Keratinocyte (primary cell): ENCODE results near the gene ZNF646. TPM values are rescaled to one million over a fixed set of nuclear protein-coding genes. Genes with fewer than 3 reads are reported as not detected.

Experiments
- DNase-seq: peaks from one replicate; pipeline ENCODE4 v3.0.0-alpha.2; 2011; ENCODE audit warnings: low read depth, missing footprints, low spot score
- FAIRE-seq: peaks from 2 replicates; lab custom pipeline; 2011; peaks lifted over from hg19 to GRCh38; lab: Jason Lieb, UNC
- H2AFZ ChIP-seq: 2 replicates; pipeline ENCODE4 v1.6.0; 2012; ENCODE audit warnings: low read length, control low read depth, inconsistent platforms; ENCODE audit not compliant: control insufficient read depth
- H3K27ac ChIP-seq: 2 replicates; pipeline ENCODE4 v1.5.1; 2011; ENCODE audit warnings: low read length; ENCODE audit not compliant: control insufficient read depth, insufficient read depth
- H3K27me3 ChIP-seq: 3 replicates; pipeline ENCODE4 v1.6.0; 2011; ENCODE audit warnings: low read length; ENCODE audit not compliant: control insufficient read depth, insufficient read depth; ENCODE audit errors: extremely low read depth
- H3K36me3 ChIP-seq, 2 experiments: 2 replicates in 1 of 2; 3 replicates in 1 of 2; pipeline ENCODE4 v1.5.1; 2011; ENCODE audit warnings: low read length in 2 of 2, mild to moderate bottlenecking in 1 of 2; ENCODE audit not compliant: control insufficient read depth in 2 of 2, insufficient read depth in 2 of 2; ENCODE audit errors: extremely low read depth in 1 of 2
- H3K4me1 ChIP-seq: 3 replicates; pipeline ENCODE4 v1.5.1; 2011; ENCODE audit warnings: low read length; ENCODE audit not compliant: control insufficient read depth, insufficient read depth; ENCODE audit errors: extremely low read depth
- H3K4me2 ChIP-seq: 3 replicates; pipeline ENCODE4 v1.6.0; 2011; ENCODE audit warnings: low read depth, low read length; ENCODE audit not compliant: control insufficient read depth, insufficient read depth; ENCODE audit errors: extremely low read depth
- H3K4me3 ChIP-seq, 3 experiments: fragments of 200-600 bp in 1 of 3; sonication (generic) in 1 of 3; 2 replicates in 2 of 3; 3 replicates in 1 of 3; pipeline ENCODE4 v1.5.1; 2011 to 2016; ENCODE audit warnings: low read length in 3 of 3, mild to moderate bottlenecking in 3 of 3, control low read depth in 2 of 3, inconsistent platforms in 1 of 3, low read depth in 1 of 3, mixed read lengths in 1 of 3, mixed run types in 1 of 3, moderate library complexity in 1 of 3; ENCODE audit not compliant: control insufficient read depth in 2 of 3, insufficient read depth in 2 of 3; ENCODE audit errors: extremely low read depth in 1 of 3
- H3K79me2 ChIP-seq: 2 replicates; pipeline ENCODE4 v1.6.0; 2012; ENCODE audit warnings: low read length; ENCODE audit not compliant: control insufficient read depth, insufficient read depth
- H3K9ac ChIP-seq: 3 replicates; pipeline ENCODE4 v1.6.0; 2011; ENCODE audit warnings: low read length; ENCODE audit not compliant: control insufficient read depth, insufficient read depth; ENCODE audit errors: extremely low read depth
- H3K9me1 ChIP-seq: 3 replicates; pipeline ENCODE4 v1.6.0; 2011; ENCODE audit warnings: low read length; ENCODE audit not compliant: control insufficient read depth, insufficient read depth; ENCODE audit errors: extremely low read depth
- H3K9me3 ChIP-seq: 2 replicates; pipeline ENCODE4 v1.5.1; 2012; ENCODE audit warnings: low read depth, low read length; ENCODE audit not compliant: control insufficient read depth
- H4K20me1 ChIP-seq: 3 replicates; pipeline ENCODE4 v1.6.0; 2011; ENCODE audit warnings: low read length; ENCODE audit not compliant: control insufficient read depth, insufficient read depth; ENCODE audit errors: extremely low read depth
- EZH2 ChIP-seq: IDR thresholded peaks from one replicate; pipeline ENCODE4 v1.6.1; 2012; ENCODE audit warnings: inconsistent platforms, mild to moderate bottlenecking, low read length, moderate library complexity
- dilution Hi-C: fragments of 300-500 bp; cut with MboI; formaldehyde crosslinking; loops from one replicate; pipeline ENCODE4 v1.7.0; 2020; ENCODE audit warnings: low sequenced_read_pairs; ENCODE audit not compliant: extremely low pct_ligation_motif_present
- polyA plus RNA-seq, 5 experiments: library from polyadenylated mRNA; depleted of rRNA in 3 of 5; stranded (reverse) in 3 of 5; stranded (forward) in 1 of 5; unstranded in 1 of 5; fragments of >200 nt; gene quantifications; 1 replicate in 1 of 5; 2 replicates in 3 of 5; 3 replicates in 1 of 5; pipeline versions ENCODE4 v1.2.1 to v1.2.3, GENCODE V29; 2011 to 2012; ENCODE audit warnings: missing spikeins in 2 of 5, low read depth in 1 of 5, low replicate concordance in 1 of 5
- TF ChIP-seq, protein P1 (sequence below), 3 experiments: IDR thresholded peaks in 1 of 3; conservative IDR thresholded peaks in 1 of 3; optimal IDR thresholded peaks in 1 of 3; 2 replicates in 2 of 3; 3 replicates in 1 of 3; pipeline versions ENCODE3 to v1.5.1; 2011; ENCODE audit warnings: low read length in 3 of 3, mild to moderate bottlenecking in 3 of 3, moderate library complexity in 2 of 3, control low read depth in 1 of 3, inconsistent platforms in 1 of 3; ENCODE audit not compliant: insufficient read depth in 2 of 3; ENCODE audit errors: extremely low read depth in 1 of 3

ZNF646 gene
- polyA plus RNA-seq, 1 donor (not counting 4 experiments of a cell fraction or from before 2014, with no cell fraction given), result 2.5 TPM

DNA sequence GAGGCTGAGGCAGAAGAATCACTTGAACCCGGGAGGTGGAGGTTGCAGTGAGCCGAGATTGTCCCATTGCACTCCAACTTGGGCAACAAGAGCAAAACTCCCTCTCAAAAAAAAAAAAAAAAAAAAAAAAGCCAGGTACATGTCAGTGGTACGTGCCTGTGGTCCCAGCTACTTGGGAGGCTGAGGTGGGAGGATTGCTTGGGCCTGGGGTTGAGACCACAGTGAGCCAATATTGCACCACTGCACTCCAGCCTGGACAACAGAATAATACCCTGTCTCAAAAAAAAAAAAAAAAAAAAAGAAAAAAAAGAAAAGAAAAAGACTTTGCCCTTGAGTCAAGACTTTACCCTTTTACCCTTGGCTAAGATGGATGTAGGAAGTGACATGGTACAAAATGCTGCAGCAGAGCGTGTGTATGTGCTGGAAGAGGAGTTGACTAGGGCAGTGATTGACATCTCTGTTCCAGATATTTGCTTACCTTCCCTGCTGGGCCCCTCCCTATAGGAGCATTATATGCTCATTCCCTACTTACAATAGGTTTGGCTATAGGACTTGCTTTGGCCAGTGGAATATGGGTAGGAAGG is 30.2 kb upstream of the ZNF646 start:
- TF ChIP-seq EZH2, result no peak
- TF ChIP-seq, protein P1, sequence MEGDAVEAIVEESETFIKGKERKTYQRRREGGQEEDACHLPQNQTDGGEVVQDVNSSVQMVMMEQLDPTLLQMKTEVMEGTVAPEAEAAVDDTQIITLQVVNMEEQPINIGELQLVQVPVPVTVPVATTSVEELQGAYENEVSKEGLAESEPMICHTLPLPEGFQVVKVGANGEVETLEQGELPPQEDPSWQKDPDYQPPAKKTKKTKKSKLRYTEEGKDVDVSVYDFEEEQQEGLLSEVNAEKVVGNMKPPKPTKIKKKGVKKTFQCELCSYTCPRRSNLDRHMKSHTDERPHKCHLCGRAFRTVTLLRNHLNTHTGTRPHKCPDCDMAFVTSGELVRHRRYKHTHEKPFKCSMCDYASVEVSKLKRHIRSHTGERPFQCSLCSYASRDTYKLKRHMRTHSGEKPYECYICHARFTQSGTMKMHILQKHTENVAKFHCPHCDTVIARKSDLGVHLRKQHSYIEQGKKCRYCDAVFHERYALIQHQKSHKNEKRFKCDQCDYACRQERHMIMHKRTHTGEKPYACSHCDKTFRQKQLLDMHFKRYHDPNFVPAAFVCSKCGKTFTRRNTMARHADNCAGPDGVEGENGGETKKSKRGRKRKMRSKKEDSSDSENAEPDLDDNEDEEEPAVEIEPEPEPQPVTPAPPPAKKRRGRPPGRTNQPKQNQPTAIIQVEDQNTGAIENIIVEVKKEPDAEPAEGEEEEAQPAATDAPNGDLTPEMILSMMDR (optimal IDR thresholded peaks at IDR 0.05 in 1 of 3, IDR thresholded peaks at IDR 0.05 in 1 of 3, conservative IDR thresholded peaks at IDR 0.05 in 1 of 3; ENCODE audit: extremely low read depth in 1 of 3, insufficient read depth in 2 of 3, low read length in 3 of 3), result no peak
- Histone ChIP-seq H3K4me2 (no peak overlapping the region), H3K36me3 (peaks cover 13 to 18% of the 10 kb centered on the region in 2 experiments), H3K4me3 (no peak overlapping the region), H3K9ac (no peak overlapping the region), H3K27me3 (no peaks in the 10 kb centered on the region), H3K9me1 (no peaks in the 10 kb centered on the region), H2AFZ (no peak overlapping the region), H3K4me1 (no peaks in the 10 kb centered on the region), H4K20me1 (no peaks in the 10 kb centered on the region), H3K9me3 (no peaks in the 10 kb centered on the region), H3K79me2 (no peaks in the 10 kb centered on the region), H3K27ac (no peak overlapping the region)
- DNase-seq (no peak), FAIRE-seq (no peak)
- dilution Hi-C loops, result no loop called here

DNA sequence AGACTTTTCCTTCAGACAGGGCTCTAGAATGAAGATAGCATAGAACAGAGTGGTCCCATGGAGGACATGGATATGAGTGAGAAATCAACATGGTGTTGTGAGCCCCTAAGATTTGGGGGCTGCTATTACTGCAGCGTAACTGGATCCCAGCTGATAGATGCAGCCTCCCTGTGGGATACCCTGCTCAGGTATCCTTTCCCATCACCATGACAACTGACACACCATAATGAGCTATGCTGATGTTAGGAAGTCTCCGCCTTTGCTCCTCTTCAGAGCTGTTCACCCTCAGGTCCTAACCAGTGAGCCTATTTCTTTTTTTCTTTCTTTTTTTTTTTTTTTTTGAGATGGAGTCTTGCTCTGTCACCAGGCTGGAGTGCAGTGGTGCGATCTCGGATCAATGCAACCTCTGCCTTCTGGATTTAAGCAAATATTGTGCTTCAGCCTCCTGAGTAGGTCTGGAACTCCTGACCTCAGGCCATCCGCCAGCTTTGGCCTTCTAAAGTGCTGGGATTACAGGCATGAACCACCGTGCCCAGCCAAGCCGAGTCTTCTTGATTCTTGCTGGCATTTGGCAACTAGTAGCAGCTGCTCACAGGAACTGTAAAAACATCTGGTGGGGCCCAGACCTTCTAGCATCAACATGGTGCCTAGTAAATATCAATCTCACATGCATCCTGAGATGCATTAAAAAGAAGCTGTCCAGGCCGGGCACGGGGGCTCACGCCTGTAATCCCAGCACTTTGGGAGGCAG is 23.8 kb upstream of the ZNF646 start:
- Histone ChIP-seq H3K79me2 (no peaks in the 10 kb centered on the region), H3K4me2 (no peak overlapping the region), H3K9me1 (no peaks in the 10 kb centered on the region), H3K36me3 (no peaks in the 10 kb centered on the region), H3K4me3 (no peak overlapping the region), H2AFZ (no peak overlapping the region), H3K27ac (no peak overlapping the region), H3K27me3 (no peaks in the 10 kb centered on the region), H3K4me1 (peaks cover 13% of the 10 kb centered on the region), H3K9me3 (no peaks in the 10 kb centered on the region), H3K9ac (no peak overlapping the region), H4K20me1 (no peaks in the 10 kb centered on the region)
- dilution Hi-C loops, result no loop called here
- DNase-seq, result no peak
- TF ChIP-seq, protein P1 (optimal IDR thresholded peaks at IDR 0.05 in 1 of 3, IDR thresholded peaks at IDR 0.05 in 1 of 3, conservative IDR thresholded peaks at IDR 0.05 in 1 of 3; ENCODE audit: extremely low read depth in 1 of 3, insufficient read depth in 2 of 3, low read length in 3 of 3), result no peak
- TF ChIP-seq EZH2, result no peak
- FAIRE-seq, result no peak
